NCI-H1105 treated with DMSO at 0.1 percent for 48 hours (cell line): ENCODE results near the gene GEMIN5.
"Not testable (repeated sequence)": the region's sequence is repeated elsewhere in the genome, so short reads cannot be mapped to it uniquely, and the experiment has no call there.

Experiments used
- DNase-seq: peaks from one replicate; lab custom pipeline; 2025; lab: John Stamatoyannopoulos, UW

GEMIN5 gene

GRCh38 chr5:154937718-154938466 lies at the start of gene GEMIN5:
Gene GEMIN5, minus strand, starts transcription at chr5:154938211. Its CDS starts 78 bp downstream, at chr5:154938133.
- DNase-seq = peak; percentile 62

GRCh38 chr5:154986151-154986550 lies 48.1 kb upstream of the GEMIN5 start:
- DNase-seq = no peak

- peak; percentile 61 for DNase-seq
Measured at GRCh38 chr5:154984946-154985516, 47.0 kb upstream of the GEMIN5 start.

GRCh38 chr5:154978294-154978693 lies 40.3 kb upstream of the GEMIN5 start:
- DNase-seq = not testable (repeated sequence)

- DNase-seq = no peak
Measured at GRCh38 chr5:154977409-154977808, 39.4 kb upstream of the GEMIN5 start.

GRCh38 chr5:154976082-154976481 lies 38.1 kb upstream of the GEMIN5 start:
- not testable (repeated sequence) for DNase-seq

GRCh38 chr5:154972476-154973080 lies 34.6 kb upstream of the GEMIN5 start:
- DNase-seq = peak; percentile 1

- no peak for DNase-seq
Measured at GRCh38 chr5:154971501-154971900, 33.5 kb upstream of the GEMIN5 start.

- DNase-seq = no peak
Measured at GRCh38 chr5:154970759-154971158, 32.7 kb upstream of the GEMIN5 start.

- no peak for DNase-seq
Measured at GRCh38 chr5:154968953-154969352, 30.9 kb upstream of the GEMIN5 start.

GRCh38 chr5:154967421-154968024 lies 29.5 kb upstream of the GEMIN5 start:
- no peak for DNase-seq

- DNase-seq = no peak
Measured at GRCh38 chr5:154966874-154967273, 28.9 kb upstream of the GEMIN5 start.

GRCh38 chr5:154966081-154966841 lies 28.2 kb upstream of the GEMIN5 start:
- DNase-seq = no peak

GRCh38 chr5:154962494-154962893 lies 24.5 kb upstream of the GEMIN5 start:
- no peak for DNase-seq

- DNase-seq = no peak
Measured at GRCh38 chr5:154956712-154957111, 18.7 kb upstream of the GEMIN5 start.

GRCh38 chr5:154949781-154950180 lies 11.8 kb upstream of the GEMIN5 start:
- no peak for DNase-seq

- DNase-seq = no peak
Measured at GRCh38 chr5:154948313-154948712, 10.3 kb upstream of the GEMIN5 start.

- no peak for DNase-seq
Measured at GRCh38 chr5:154947778-154948177, 9.8 kb upstream of the GEMIN5 start.

- DNase-seq = no peak
Measured at GRCh38 chr5:154945695-154946301, 7.8 kb upstream of the GEMIN5 start.

GRCh38 chr5:154944716-154945115 lies 6.7 kb upstream of the GEMIN5 start:
- DNase-seq = no peak

- no peak for DNase-seq
Measured at GRCh38 chr5:154943527-154943926, 5.5 kb upstream of the GEMIN5 start.
